IPS-20b (cell line): ENCODE measurements around the gene R3HDM2.
"Not testable (repeated sequence)": the region's sequence is repeated elsewhere in the genome, so short reads cannot be mapped to it uniquely, and the experiment has no call there.

Experiments
- H3K27ac ChIP-seq: one replicate; pipeline ENCODE4 v1.5.1; 2013; ENCODE audit warnings: low read length
- H3K27me3 ChIP-seq: 2 replicates; pipeline ENCODE4 v1.6.1; 2013; ENCODE audit warnings: mild to moderate bottlenecking, low read length, inconsistent platforms; ENCODE audit not compliant: insufficient read depth
- H3K36me3 ChIP-seq: 2 replicates; pipeline ENCODE4 v1.6.1; 2013; ENCODE audit warnings: low read depth, mild to moderate bottlenecking, inconsistent platforms, low read length, moderate library complexity; ENCODE audit not compliant: insufficient read depth
- H3K4me1 ChIP-seq: 2 replicates; pipeline ENCODE4 v1.6.1; 2013; ENCODE audit warnings: mild to moderate bottlenecking, control low read depth, inconsistent platforms, low read length, moderate library complexity; ENCODE audit not compliant: insufficient read depth
- H3K4me3 ChIP-seq: 2 replicates; pipeline ENCODE4 v1.5.1; 2013; ENCODE audit warnings: mild to moderate bottlenecking, low read length, inconsistent platforms
- H3K9ac ChIP-seq: 2 replicates; pipeline ENCODE4 v1.6.1; 2013; ENCODE audit warnings: low read depth, mild to moderate bottlenecking, inconsistent platforms, low read length, moderate library complexity
- H3K9me3 ChIP-seq: 2 replicates; pipeline ENCODE4 v1.6.1; 2013; ENCODE audit warnings: mild to moderate bottlenecking, low read depth, low read length, inconsistent platforms; ENCODE audit not compliant: insufficient read depth

Gene R3HDM2

GRCh38 chr12:57446292-57446960, 15.6 kb upstream of the R3HDM2 start:
- no peak overlapping the region for H3K4me3 ChIP-seq
- H3K27me3 ChIP-seq: no peaks in the 10 kb centered on the region
- H3K9ac ChIP-seq: no peak overlapping the region

GRCh38 chr12:57444744-57445143, 13.9 kb upstream of the R3HDM2 start:
- no peaks in the 10 kb centered on the region for H3K27me3 ChIP-seq
- H3K4me1 ChIP-seq: no peaks in the 10 kb centered on the region
- no peak overlapping the region for H3K4me3 ChIP-seq
- peaks cover 4% of the 10 kb centered on the region for H3K9me3 ChIP-seq
- H3K9ac ChIP-seq: no peak overlapping the region
- no peaks in the 10 kb centered on the region for H3K36me3 ChIP-seq
- no peak overlapping the region for H3K27ac ChIP-seq

More at GRCh38 chr12:57446292-57446960, 15.6 kb upstream of the R3HDM2 start:
- Histone ChIP-seq H3K27ac (no peak overlapping the region), H3K36me3 (no peaks in the 10 kb centered on the region), H3K4me1 (no peaks in the 10 kb centered on the region), H3K9me3 (peaks cover 3% of the 10 kb centered on the region)

GRCh38 chr12:57444337-57444736, 13.5 kb upstream of the R3HDM2 start:
- not testable (repeated sequence) for H3K9ac ChIP-seq, H3K36me3 ChIP-seq, H3K27ac ChIP-seq, H3K4me1 ChIP-seq, H3K27me3 ChIP-seq, H3K9me3 ChIP-seq, H3K4me3 ChIP-seq

- Histone ChIP-seq H3K4me1 (no peaks in the 10 kb centered on the region), H3K27ac (no peak overlapping the region), H3K4me3 (no peak overlapping the region), H3K36me3 (no peaks in the 10 kb centered on the region), H3K9me3 (peaks cover 4% of the 10 kb centered on the region), H3K27me3 (no peaks in the 10 kb centered on the region), H3K9ac (no peak overlapping the region)
Observed at GRCh38 chr12:57441846-57442427, 11.1 kb upstream of the R3HDM2 start.

GRCh38 chr12:57441393-57441792, 10.6 kb upstream of the R3HDM2 start:
- not testable (repeated sequence) for H3K4me3 ChIP-seq, H3K36me3 ChIP-seq, H3K9ac ChIP-seq, H3K4me1 ChIP-seq, H3K27ac ChIP-seq, H3K27me3 ChIP-seq, H3K9me3 ChIP-seq

GRCh38 chr12:57439762-57440266, 9.0 kb upstream of the R3HDM2 start:
- H3K4me3 ChIP-seq: no peak overlapping the region
- H3K9me3 ChIP-seq: peaks cover 4% of the 10 kb centered on the region
- H3K9ac ChIP-seq: no peak overlapping the region
- no peak overlapping the region for H3K27ac ChIP-seq
- H3K36me3 ChIP-seq: no peaks in the 10 kb centered on the region
- H3K27me3 ChIP-seq: no peaks in the 10 kb centered on the region
- H3K4me1 ChIP-seq: no peaks in the 10 kb centered on the region

- no peaks in the 10 kb centered on the region for H3K36me3 ChIP-seq
- H3K9me3 ChIP-seq: peaks cover 4% of the 10 kb centered on the region
- H3K27ac ChIP-seq: no peak overlapping the region
- no peaks in the 10 kb centered on the region for H3K27me3 ChIP-seq
- no peaks in the 10 kb centered on the region for H3K4me1 ChIP-seq
- H3K9ac ChIP-seq: no peak overlapping the region
- no peak overlapping the region for H3K4me3 ChIP-seq
Observed at GRCh38 chr12:57438400-57438799, 7.6 kb upstream of the R3HDM2 start.

GRCh38 chr12:57435293-57435692, 4.5 kb upstream of the R3HDM2 start:
- no peak overlapping the region for H3K27ac ChIP-seq
- H3K9ac ChIP-seq: no peak overlapping the region
- no peaks in the 10 kb centered on the region for H3K27me3 ChIP-seq
- H3K9me3 ChIP-seq: no peaks in the 10 kb centered on the region
- H3K4me3 ChIP-seq: no peak overlapping the region
- no peaks in the 10 kb centered on the region; the same call in 1 of the 2 replicates for H3K4me1 ChIP-seq
- no peaks in the 10 kb centered on the region for H3K36me3 ChIP-seq

- H3K9me3 ChIP-seq: no peaks in the 10 kb centered on the region
Observed at GRCh38 chr12:57434517-57435223, 3.8 kb upstream of the R3HDM2 start, which contains the start of gene INHBC. Gene INHBC, plus strand, starts transcription at chr12:57434784. Its CDS starts 103 bp downstream, at chr12:57434887.

GRCh38 chr12:57433370-57433769, 2.5 kb upstream of the R3HDM2 start:
- Histone ChIP-seq H3K27ac (no peak overlapping the region), H3K4me1 (peaks cover 4% of the 10 kb centered on the region; the same call in 1 of the 2 replicates), H3K27me3 (no peaks in the 10 kb centered on the region), H3K36me3 (no peaks in the 10 kb centered on the region), H3K9me3 (no peaks in the 10 kb centered on the region), H3K4me3 (no peak overlapping the region), H3K9ac (no peak overlapping the region)

More at GRCh38 chr12:57434517-57435223, 3.8 kb upstream of the R3HDM2 start, which contains the start of gene INHBC:
- H3K4me1 ChIP-seq: peaks cover 3% of the 10 kb centered on the region; the same call in 1 of the 2 replicates
- H3K9ac ChIP-seq: no peak within 1 kb of the TSS
- no peaks in the 10 kb centered on the region for H3K36me3 ChIP-seq
- H3K4me3 ChIP-seq: no peak within 1 kb of the TSS
- H3K27me3 ChIP-seq: no peaks in the 10 kb centered on the region
- H3K27ac ChIP-seq: no peak within 1 kb of the TSS

GRCh38 chr12:57431654-57432188, 878 bp upstream of the R3HDM2 start:
- Histone ChIP-seq H3K27me3 (no peaks in the 10 kb centered on the region), H3K4me1 (peaks cover 4% of the 10 kb centered on the region), H3K9ac (peak overlapping the region; percentile 67; the same call in 1 of the 2 replicates), H3K27ac (no peak overlapping the region), H3K36me3 (no peaks in the 10 kb centered on the region), H3K4me3 (peak overlapping the region; percentile 81), H3K9me3 (no peaks in the 10 kb centered on the region)
